Measurements from ENCODE around the gene RASL11B. TPM values are rescaled to one million over a fixed set of nuclear protein-coding genes. Genes with fewer than 3 reads are reported as not detected.

Gene RASL11B
- total and polyA plus RNA-seq, 12 donors, result 1.3 to 11.0 (median 3.3) TPM

DNA sequence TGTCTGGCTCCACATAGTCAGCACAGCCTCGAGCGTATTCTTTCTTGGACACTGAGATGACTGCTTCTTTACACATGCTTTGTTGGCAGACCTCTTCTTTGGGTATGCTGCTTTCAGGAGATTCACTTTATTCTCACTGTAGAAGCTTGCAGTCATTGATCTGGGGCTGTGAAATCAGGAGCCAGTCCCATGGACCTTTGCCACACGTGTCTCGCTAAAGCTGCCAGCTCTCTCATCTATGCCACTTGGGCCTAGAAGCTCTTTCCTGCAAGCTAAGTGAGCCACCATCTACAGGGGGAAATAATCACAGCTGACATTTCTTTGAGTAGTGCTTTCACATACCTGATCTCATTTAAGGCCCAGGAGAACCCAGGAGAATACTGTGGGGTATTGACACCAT is 5.0 kb downstream of the RASL11B start:
- peaks cover 20% of the 10 kb centered on the region in 2 donors for H3K4me1 ChIP-seq (replicated peaks in 1 of 2)
- no peak for DNase-seq
- no peaks in the 10 kb centered on the region for H3K9me3 ChIP-seq (replicated peaks in 1 of 3)
- intact Hi-C loops (cut with DNase I), result loop anchor here in 1 of 2 donors (10.0 kb wide), 1 partner anchor 152 kb away; no protein-coding TSS in a partner anchor
- H3K36me3 ChIP-seq (replicated peaks in 1 of 2), result no peaks in the 10 kb centered on the region
- 88 to 97% (median 94%) methylated on average over 4 of the region's 4 CpGs for WGBS, 4 donors
- no peak overlapping the region for H3K4me3 ChIP-seq
- no peaks in the 10 kb centered on the region for H3K27me3 ChIP-seq
- no peak overlapping the region for H3K27ac ChIP-seq
- TF ChIP-seq, protein P1, sequence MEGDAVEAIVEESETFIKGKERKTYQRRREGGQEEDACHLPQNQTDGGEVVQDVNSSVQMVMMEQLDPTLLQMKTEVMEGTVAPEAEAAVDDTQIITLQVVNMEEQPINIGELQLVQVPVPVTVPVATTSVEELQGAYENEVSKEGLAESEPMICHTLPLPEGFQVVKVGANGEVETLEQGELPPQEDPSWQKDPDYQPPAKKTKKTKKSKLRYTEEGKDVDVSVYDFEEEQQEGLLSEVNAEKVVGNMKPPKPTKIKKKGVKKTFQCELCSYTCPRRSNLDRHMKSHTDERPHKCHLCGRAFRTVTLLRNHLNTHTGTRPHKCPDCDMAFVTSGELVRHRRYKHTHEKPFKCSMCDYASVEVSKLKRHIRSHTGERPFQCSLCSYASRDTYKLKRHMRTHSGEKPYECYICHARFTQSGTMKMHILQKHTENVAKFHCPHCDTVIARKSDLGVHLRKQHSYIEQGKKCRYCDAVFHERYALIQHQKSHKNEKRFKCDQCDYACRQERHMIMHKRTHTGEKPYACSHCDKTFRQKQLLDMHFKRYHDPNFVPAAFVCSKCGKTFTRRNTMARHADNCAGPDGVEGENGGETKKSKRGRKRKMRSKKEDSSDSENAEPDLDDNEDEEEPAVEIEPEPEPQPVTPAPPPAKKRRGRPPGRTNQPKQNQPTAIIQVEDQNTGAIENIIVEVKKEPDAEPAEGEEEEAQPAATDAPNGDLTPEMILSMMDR (IDR thresholded peaks at IDR 0.05), result no peak
- no peak for TF ChIP-seq POLR2A (IDR thresholded peaks at IDR 0.05)

DNA sequence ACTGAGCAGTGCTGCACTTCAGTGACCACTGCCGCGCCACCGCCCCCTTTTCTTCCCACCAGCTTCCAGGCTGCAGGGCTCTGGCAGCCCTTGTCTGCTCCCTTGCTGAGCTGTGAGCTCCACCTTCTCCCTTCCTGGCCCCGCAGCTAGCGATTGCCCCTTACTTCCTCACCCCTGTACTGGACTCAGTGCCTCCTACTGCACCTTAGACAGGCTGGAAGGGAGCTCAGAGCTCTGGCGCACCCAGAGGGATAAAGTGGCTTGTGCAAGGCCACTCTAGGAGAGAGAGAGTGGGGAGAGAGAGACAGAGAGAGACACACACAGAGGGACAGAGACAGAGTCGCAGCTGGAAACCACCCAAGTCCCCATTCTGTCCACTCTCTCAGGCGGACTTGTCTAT is 6.0 kb downstream of the RASL11B start:
- 36 to 51% (median 47%) methylated on average over 8 of the region's 8 CpGs for WGBS, 4 donors
- H3K27ac ChIP-seq, result peak overlapping the region in 3 of 5 donors; percentile 38 to 63 (median 51)
- intact Hi-C loops (cut with DNase I), result loop anchor here in 1 of 2 donors (10.0 kb wide), 1 partner anchor 153 kb away; no protein-coding TSS in a partner anchor
- no peaks in the 10 kb centered on the region for H3K27me3 ChIP-seq
- peak; percentile 65 to 94 (median 86) for DNase-seq
- TF ChIP-seq POLR2A (IDR thresholded peaks at IDR 0.05), result no peak
- TF ChIP-seq, protein P1 (IDR thresholded peaks at IDR 0.05), result peak in 5 of 6 experiments; percentile 14 to 53 (median 30)
- no peak overlapping the region for H3K4me3 ChIP-seq
- peaks cover 13 to 14% of the 10 kb centered on the region in 2 donors for H3K4me1 ChIP-seq (replicated peaks in 1 of 2)
- no peaks in the 10 kb centered on the region for H3K36me3 ChIP-seq (replicated peaks in 1 of 2)
- no peaks in the 10 kb centered on the region for H3K9me3 ChIP-seq (replicated peaks in 1 of 3)

DNA sequence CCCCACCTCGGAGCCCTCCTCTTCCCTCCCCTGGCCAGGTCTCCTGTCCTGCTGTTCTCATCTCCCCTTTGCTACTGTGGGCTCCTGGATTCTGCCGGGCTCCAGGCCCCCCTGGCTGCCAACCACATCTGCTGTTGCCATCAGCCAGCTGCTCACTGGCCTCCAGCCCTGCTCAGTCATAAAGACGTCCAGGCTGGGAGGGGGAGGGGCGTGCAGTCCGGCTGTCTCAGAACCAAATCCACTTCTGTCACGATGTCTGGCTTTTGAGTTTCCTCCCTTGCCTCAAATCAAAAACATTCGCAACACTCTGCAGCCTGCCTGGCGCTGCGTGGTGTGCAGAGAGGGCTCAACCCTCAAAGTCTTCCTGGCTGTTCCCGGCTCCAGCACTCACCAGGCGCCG is 7.1 kb downstream of the RASL11B start:
- peak overlapping the region in 2 of 5 donors; percentile 16 to 51 for H3K27ac ChIP-seq
- H3K9me3 ChIP-seq (replicated peaks in 1 of 3), result no peaks in the 10 kb centered on the region
- H3K4me1 ChIP-seq (replicated peaks in 1 of 2), result peaks cover 13 to 14% of the 10 kb centered on the region in 2 donors
- H3K36me3 ChIP-seq (replicated peaks in 1 of 2), result no peaks in the 10 kb centered on the region
- TF ChIP-seq, protein P1 (IDR thresholded peaks at IDR 0.05), result no peak
- no peak for TF ChIP-seq POLR2A (IDR thresholded peaks at IDR 0.05)
- WGBS, 4 donors, result 65 to 75% (median 71%) methylated on average over 12 of the region's 12 CpGs
- no peaks in the 10 kb centered on the region for H3K27me3 ChIP-seq
- intact Hi-C loops (cut with DNase I), result loop anchor here in 1 of 2 donors (10.0 kb wide), 1 partner anchor 154 kb away; no protein-coding TSS in a partner anchor
- H3K4me3 ChIP-seq, result no peak overlapping the region
- peak; percentile 35 to 80 (median 44) for DNase-seq

DNA sequence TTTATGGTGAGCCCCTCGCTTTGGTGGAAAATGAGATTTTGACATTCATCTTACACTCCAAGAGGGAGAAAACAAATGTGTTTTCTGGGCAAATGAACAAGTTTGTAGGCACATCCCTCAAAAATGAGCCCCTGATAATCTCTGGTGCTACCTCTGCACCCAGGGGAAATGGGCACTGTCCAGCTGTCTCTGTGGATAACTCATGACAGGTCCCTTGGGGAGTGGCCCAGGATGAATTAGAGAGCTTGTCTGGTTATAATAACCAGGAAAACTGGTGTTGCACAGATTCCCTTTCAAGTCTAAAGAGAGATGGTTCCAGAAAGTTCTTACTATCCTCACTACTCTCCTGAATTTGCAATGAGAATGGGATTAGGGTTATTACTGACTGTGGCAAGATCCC is 7.5 kb downstream of the RASL11B start:
- Histone ChIP-seq H3K27ac (no peak overlapping the region), H3K27me3 (no peaks in the 10 kb centered on the region), H3K4me1 (replicated peaks in 1 of 2) (peaks cover 13 to 14% of the 10 kb centered on the region in 2 donors), H3K9me3 (replicated peaks in 1 of 3) (no peaks in the 10 kb centered on the region), H3K36me3 (replicated peaks in 1 of 2) (no peaks in the 10 kb centered on the region), H3K4me3 (no peak overlapping the region)
- intact Hi-C loops (cut with DNase I), result loop anchor here in 1 of 2 donors (10.0 kb wide), 1 partner anchor 155 kb away; no protein-coding TSS in a partner anchor
- 91 to 100% (median 94%) methylated on average over 1 of the region's 1 CpG for WGBS, 4 donors
- no peak for DNase-seq
- TF ChIP-seq, protein P1 (IDR thresholded peaks at IDR 0.05), result no peak
- no peak for TF ChIP-seq POLR2A (IDR thresholded peaks at IDR 0.05)

Data from adrenal gland (tissue), 12 donors.